A673 (cell line): ENCODE measurements around the gene CDC42BPB. TPM values are rescaled to one million over a fixed set of nuclear protein-coding genes. Genes with fewer than 3 reads are reported as not detected.

Source experiments
- BruUV-seq: library from RNA; stranded (reverse); fragments of 400-500 nt; replicated peaks from 2 replicates; lab custom pipeline; 2021; lab: Mats Ljungman, UMichigan
- CTCF ChIA-PET: fragments of 300-600 bp; sonication (Branson Sonifier 250); formaldehyde crosslinking; loops from one replicate; lab custom pipeline; 2022; ENCODE audit warnings: antibody characterized with exemption; lab: Charles Lee
- POLR2A ChIA-PET: fragments of 300-600 bp; sonication (Branson Sonifier 250); formaldehyde crosslinking; loops from one replicate; lab custom pipeline; 2022; ENCODE audit warnings: antibody characterized with exemption; ENCODE audit not compliant: low non-redundant PET; lab: Charles Lee
- DNase-seq: peaks from one replicate; pipeline ENCODE4 v3.0.0-alpha.2; 2015; ENCODE audit warnings: low spot score
- H3K27ac ChIP-seq: fragments of 200-600 bp; sonication (generic); 2 replicates; pipeline ENCODE4 v1.5.1; 2016; ENCODE audit warnings: mixed run types, low read depth, mild to moderate bottlenecking, mixed read lengths, antibody characterized with exemption, low read length; ENCODE audit not compliant: poor library complexity, severe bottlenecking
- H3K27me3 ChIP-seq: fragments of 200-600 bp; sonication (generic); replicated peaks from 2 replicates; pipeline ENCODE4 v1.6.1; 2017; ENCODE audit warnings: mixed run types, low read depth, mild to moderate bottlenecking, mixed read lengths, antibody characterized with exemption, low read length; ENCODE audit not compliant: insufficient read depth, poor library complexity
- H3K36me3 ChIP-seq: fragments of 200-600 bp; sonication (generic); 2 replicates; pipeline ENCODE4 v1.6.1; 2016; ENCODE audit warnings: mixed run types, mild to moderate bottlenecking, mixed read lengths, antibody characterized with exemption, low read length; ENCODE audit not compliant: insufficient read depth, poor library complexity, severe bottlenecking
- H3K4me1 ChIP-seq: fragments of 200-600 bp; sonication (generic); 2 replicates; pipeline ENCODE4 v1.6.1; 2017; ENCODE audit warnings: mixed run types, mild to moderate bottlenecking, mixed read lengths, antibody characterized with exemption, low read length; ENCODE audit not compliant: insufficient read depth, poor library complexity, severe bottlenecking
- H3K4me3 ChIP-seq: fragments of 200-600 bp; sonication (generic); 2 replicates; pipeline ENCODE4 v1.5.1; 2016; ENCODE audit warnings: low read depth, mixed run types, mild to moderate bottlenecking, mixed read lengths, low read length; ENCODE audit not compliant: poor library complexity, severe bottlenecking
- H3K9me3 ChIP-seq: fragments of 200-600 bp; sonication (generic); 2 replicates; pipeline ENCODE4 v1.6.1; 2016; ENCODE audit warnings: mixed run types, low read depth, mild to moderate bottlenecking, mixed read lengths, antibody characterized with exemption, low read length; ENCODE audit not compliant: poor library complexity, severe bottlenecking
- CTCF ChIP-seq: fragments of 300-800, 200-600 bp; sonication (generic); conservative IDR thresholded peaks from 2 replicates; pipeline ENCODE4 v1.5.1; 2017; ENCODE audit warnings: low read depth, mild to moderate bottlenecking, antibody characterized with exemption, low read length, moderate library complexity, mixed read lengths
- EZH2 ChIP-seq: fragments of 200-600 bp; sonication (generic); IDR thresholded peaks from 2 replicates; pipeline ENCODE4 v1.6.1; 2017; ENCODE audit warnings: borderline replicate concordance, low read depth, mild to moderate bottlenecking, mixed read lengths, antibody characterized with exemption, low read length; ENCODE audit not compliant: poor library complexity, severe bottlenecking
- intact Hi-C: fragments of 100-400 bp; cut with micrococcal nuclease; formaldehyde crosslinking; loops from one replicate; pipeline ENCODE4 v1.10.0; 2022; ENCODE audit not compliant: unreplicated experiment
- total RNA-seq: library from RNA; stranded (reverse); gene quantifications from 2 replicates; pipeline ENCODE4 v1.2.3, GENCODE V29; 2021

Gene CDC42BPB
- total RNA-seq, 1 experiment from 2014 or later: 103 TPM

- H3K4me3 ChIP-seq: no peak overlapping the region
- H3K36me3 ChIP-seq: no peaks in the 10 kb centered on the region
- ChIA-PET CTCF (no interaction called here), POLR2A (no interaction called here)
- no peaks in the 10 kb centered on the region for H3K4me1 ChIP-seq
- no peak overlapping the region for H3K27ac ChIP-seq
- intact Hi-C loops: no loop called here
- no peaks in the 10 kb centered on the region for H3K9me3 ChIP-seq
- TF ChIP-seq CTCF (no peak), EZH2 (no peak)
- H3K27me3 ChIP-seq: no peaks in the 10 kb centered on the region
- no peak for DNase-seq
- no TSS peak for BruUV-seq
These were observed 8.5 kb upstream of the CDC42BPB start for GRCh38 chr14:103065861-103066260.

GRCh38 chr14:103064978-103065377, 7.6 kb upstream of the CDC42BPB start:
- Histone ChIP-seq H3K9me3 (no peaks in the 10 kb centered on the region), H3K4me1 (no peaks in the 10 kb centered on the region), H3K27me3 (no peaks in the 10 kb centered on the region), H3K4me3 (no peak overlapping the region), H3K36me3 (no peaks in the 10 kb centered on the region), H3K27ac (no peak overlapping the region)
- TF ChIP-seq EZH2: no peak
- ChIA-PET POLR2A (no interaction called here), CTCF (no interaction called here)
- no peak for DNase-seq
- BruUV-seq: no TSS peak
- intact Hi-C loops: no loop called here

GRCh38 chr14:103064436-103064835, 7.1 kb upstream of the CDC42BPB start:
- BruUV-seq: no TSS peak
- TF ChIP-seq CTCF: no peak
- no peak for TF ChIP-seq EZH2
- no peaks in the 10 kb centered on the region for H3K36me3 ChIP-seq
- no peaks in the 10 kb centered on the region for H3K4me1 ChIP-seq
- intact Hi-C loops: no loop called here
- no peaks in the 10 kb centered on the region for H3K9me3 ChIP-seq
- H3K27me3 ChIP-seq: no peaks in the 10 kb centered on the region
- no peak overlapping the region for H3K4me3 ChIP-seq
- H3K27ac ChIP-seq: no peak overlapping the region
- POLR2A ChIA-PET: no interaction called here
- CTCF ChIA-PET: no interaction called here
- DNase-seq: no peak

GRCh38 chr14:103061482-103061976, 4.2 kb upstream of the CDC42BPB start:
- H3K27me3 ChIP-seq: no peaks in the 10 kb centered on the region
- no peak for TF ChIP-seq CTCF
- TF ChIP-seq EZH2: no peak
- no peaks in the 10 kb centered on the region for H3K36me3 ChIP-seq
- BruUV-seq: no TSS peak
- no peak overlapping the region for H3K27ac ChIP-seq
- DNase-seq: no peak
- ChIA-PET POLR2A (interaction anchor here (0.6 kb wide), 1 partner anchor 78 kb away, joined by 3 read pairs; no protein-coding TSS in a partner anchor), CTCF (no interaction called here)
- H3K4me3 ChIP-seq: no peak overlapping the region
- H3K9me3 ChIP-seq: no peaks in the 10 kb centered on the region
- intact Hi-C loops: no loop called here
- H3K4me1 ChIP-seq: peaks cover 11% of the 10 kb centered on the region
